ENCODE measurements around the gene RAB7B.

- TF ChIP-seq CTCF (IDR thresholded peaks at IDR 0.05; ENCODE audit: insufficient read depth, low read length) (no peak), POLR2AphosphoS5 (IDR thresholded peaks at IDR 0.05; ENCODE audit: low read depth) (no peak)
Measured at GRCh38 chr1:205970486-205970885, 32.7 kb downstream of the RAB7B start.

Measured in HL-60 (cell line).